SK-N-SH (cell line): ENCODE results near the gene SH3BGRL2.

Experiments used
- CTCF ChIP-seq: fragments of 200-600 bp; sonication (generic); IDR thresholded peaks from 2 replicates; pipeline ENCODE4 v1.6.1; 2017; ENCODE audit warnings: antibody characterized with exemption, mild to moderate bottlenecking, moderate library complexity
- EZH2phosphoT487 ChIP-seq: fragments of 200-600 bp; sonication (generic); IDR thresholded peaks from 2 replicates; pipeline ENCODE4 v1.6.1; 2017; ENCODE audit warnings: low read depth, mixed run types, mild to moderate bottlenecking, antibody characterized with exemption, moderate library complexity, borderline replicate concordance
- JUND ChIP-seq: IDR thresholded peaks from 2 replicates; pipeline ENCODE4 v1.4.0; 2012
- MAX ChIP-seq: IDR thresholded peaks from 2 replicates; pipeline ENCODE4 v1.4.0; 2012; ENCODE audit warnings: low read depth
- SIN3A ChIP-seq: IDR thresholded peaks from 2 replicates; pipeline ENCODE4 v1.6.1; 2012; ENCODE audit warnings: low read depth, mild to moderate bottlenecking, low read length, moderate library complexity, borderline replicate concordance

- no peak for TF ChIP-seq CTCF
- no peak for TF ChIP-seq SIN3A
- TF ChIP-seq EZH2phosphoT487, result no peak
- TF ChIP-seq MAX, result no peak
- TF ChIP-seq JUND, result no peak
Observed at GRCh38 chr6:79628466-79629288, 2.5 kb upstream of the SH3BGRL2 start.
